Choroid plexus epithelial cell (primary cell): ENCODE measurements around the gene CDC123.
"Not testable (repeated sequence)": the region's sequence is repeated elsewhere in the genome, so short reads cannot be mapped to it uniquely, and the experiment has no call there.

Experiments
- DNase-seq: peaks from one replicate; pipeline ENCODE4 v3.0.0-alpha.2; 2010; ENCODE audit warnings: low read depth
- H3K4me3 ChIP-seq: 2 replicates; pipeline ENCODE4 v1.5.1; 2011; ENCODE audit warnings: low read depth, mild to moderate bottlenecking, control low read depth, low read length, moderate library complexity
- CTCF ChIP-seq: conservative IDR thresholded peaks from 2 replicates; pipeline ENCODE4 v1.5.1; 2011; ENCODE audit warnings: low read depth, mild to moderate bottlenecking, control low read depth, inconsistent platforms, low read length, moderate library complexity

Gene CDC123

GRCh38 chr10:12213621-12214020 lies 17.6 kb downstream of the CDC123 start:
- no peak for DNase-seq
- no peak for TF ChIP-seq CTCF
- H3K4me3 ChIP-seq: no peak overlapping the region

- TF ChIP-seq CTCF: no peak
Observed at GRCh38 chr10:12214093-12214492, 18.1 kb downstream of the CDC123 start.

GRCh38 chr10:12214763-12215218 lies 18.8 kb downstream of the CDC123 start:
- DNase-seq: peak; percentile 78
- H3K4me3 ChIP-seq: no peak overlapping the region
- peak; percentile 63 for TF ChIP-seq CTCF

More at GRCh38 chr10:12214093-12214492, 18.1 kb downstream of the CDC123 start:
- no peak overlapping the region for H3K4me3 ChIP-seq
- DNase-seq: no peak

DNA sequence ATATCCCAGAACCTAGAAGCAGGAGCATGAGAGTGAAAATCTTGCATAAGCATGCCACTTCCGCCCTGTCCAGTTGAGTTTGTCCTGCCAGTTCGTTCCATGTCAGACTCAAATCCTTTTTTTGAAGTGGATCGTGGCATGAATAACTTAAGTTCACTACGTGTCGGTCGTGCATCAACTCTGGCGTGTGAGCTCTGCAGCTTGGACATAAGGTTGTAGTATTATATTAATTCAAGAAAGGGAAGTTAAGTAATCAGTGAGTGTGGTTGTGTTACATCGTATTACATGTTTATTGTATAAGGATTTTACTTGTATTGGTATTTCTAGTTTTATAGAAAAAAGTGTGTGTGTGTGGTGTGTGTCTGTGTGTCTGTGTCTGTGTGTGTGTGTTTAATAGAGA lies 23.0 kb downstream of the CDC123 start:
- H3K4me3 ChIP-seq: no peak overlapping the region
- no peak for TF ChIP-seq CTCF
- DNase-seq: no peak

GRCh38 chr10:12221323-12222298 lies 25.6 kb downstream of the CDC123 start:
- H3K4me3 ChIP-seq: no peak overlapping the region
- no peak for TF ChIP-seq CTCF
- peak; percentile 20 for DNase-seq

DNA sequence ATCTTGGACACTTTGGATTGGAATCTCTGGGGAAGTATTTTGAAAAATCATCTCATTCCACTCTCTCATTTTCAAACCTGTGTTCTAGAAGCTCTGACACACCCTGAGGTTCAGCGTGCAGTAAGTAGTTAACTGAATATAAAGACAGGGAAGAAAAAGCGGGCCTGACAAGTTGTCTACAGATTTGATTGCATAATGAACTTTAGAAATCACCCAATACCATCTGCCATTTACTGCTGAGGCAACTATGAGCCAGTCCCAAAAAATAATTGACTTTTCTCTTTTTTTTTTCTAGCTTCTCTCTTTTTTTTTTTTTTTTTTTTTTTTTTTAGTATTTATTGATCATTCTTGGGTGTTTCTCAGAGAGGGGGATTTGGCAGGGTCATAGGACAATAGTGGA lies 29.5 kb downstream of the CDC123 start:
- DNase-seq: no peak
- H3K4me3 ChIP-seq: no peak overlapping the region

DNA sequence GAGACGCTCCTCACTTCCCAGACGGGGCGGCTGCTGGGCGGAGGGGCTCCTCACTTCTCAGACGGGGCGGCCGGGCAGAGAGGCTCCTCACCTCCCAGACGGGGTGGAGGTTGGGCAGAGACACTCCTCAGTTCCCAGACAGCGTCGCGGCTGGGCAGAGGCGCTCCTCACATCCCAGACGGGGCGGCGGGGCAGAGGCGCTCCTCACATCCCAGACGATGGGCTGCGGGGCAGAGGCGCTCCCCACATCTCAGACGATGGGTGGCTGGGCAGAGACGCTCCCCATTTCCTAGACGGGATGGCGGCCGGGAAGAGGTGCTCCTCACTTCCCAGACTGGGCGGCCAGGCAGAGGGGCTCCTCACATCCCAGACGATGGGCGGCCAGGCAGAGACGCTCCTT lies 30.4 kb downstream of the CDC123 start:
- DNase-seq, H3K4me3 ChIP-seq: not testable (repeated sequence)

More for the DNA sequence above, 29.5 kb downstream of the CDC123 start:
- TF ChIP-seq CTCF: no peak
